Pons (tissue), 1 donor: ENCODE measurements around the gene PRPF18.

Experiments used
- DNase-seq: peaks from one replicate; pipeline ENCODE4 v3.0.0-alpha.2; 2016; ENCODE audit warnings: low spot score

Gene PRPF18

DNA sequence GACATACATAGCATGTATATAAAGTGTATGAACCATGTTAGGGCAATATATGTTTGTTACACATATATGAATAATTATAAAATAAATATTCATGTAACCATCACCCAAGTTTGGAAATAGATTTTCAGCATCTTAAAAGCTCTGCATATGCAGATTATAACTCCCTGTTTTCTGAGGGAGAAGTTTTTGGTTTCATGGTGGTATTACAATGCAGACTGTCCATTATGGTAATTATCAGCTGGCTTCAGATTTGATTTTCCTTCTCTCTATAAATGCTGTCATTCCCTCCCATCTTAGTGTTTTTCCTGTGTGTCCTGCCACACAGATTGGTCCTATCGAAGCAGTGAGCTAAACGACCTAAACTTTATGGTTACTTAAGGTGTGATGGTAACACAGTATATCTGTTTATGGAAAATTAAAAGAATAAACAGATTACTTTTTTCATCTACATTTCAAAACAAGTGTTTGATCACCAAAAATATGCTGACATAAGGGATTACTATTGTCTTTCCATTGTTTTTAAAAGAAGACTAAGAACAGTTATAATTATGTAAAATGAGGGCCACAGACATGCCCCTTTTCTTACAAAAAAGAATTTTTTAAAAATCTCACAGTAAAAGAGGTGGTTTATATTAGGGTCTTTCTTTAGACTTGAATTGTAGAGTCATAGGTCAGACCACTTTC is 17.7 kb downstream of the PRPF18 start:
- DNase-seq: no peak

DNA sequence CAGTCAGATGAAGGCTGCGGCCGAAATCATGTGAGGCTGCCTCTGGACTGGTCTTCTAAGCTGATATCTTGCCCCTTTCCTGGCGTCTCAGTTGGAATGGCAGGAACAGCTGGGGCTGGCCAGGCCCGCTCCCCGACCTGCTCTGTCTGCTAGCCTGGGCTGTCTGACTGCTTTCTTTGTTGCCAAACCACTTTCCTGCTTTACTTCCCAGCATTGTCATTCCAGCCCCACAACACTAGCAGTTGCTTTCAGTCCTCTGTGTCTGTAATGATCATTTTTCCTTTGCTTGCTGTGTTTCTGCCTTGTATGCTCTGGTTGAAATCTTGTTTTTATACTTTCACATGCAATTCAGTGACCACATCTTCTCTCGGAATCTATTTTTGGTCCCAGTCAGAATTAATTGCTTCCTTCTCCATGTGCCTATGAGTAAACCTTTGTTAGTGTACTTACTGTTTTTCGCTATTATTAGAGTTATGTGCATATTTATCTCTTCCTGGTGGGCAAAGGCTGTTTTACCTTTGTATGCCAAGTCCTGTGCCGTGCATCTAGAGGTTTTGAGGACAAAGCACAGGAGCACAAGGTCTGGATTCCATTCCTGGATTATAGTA is 21.6 kb downstream of the PRPF18 start:
- peak; percentile 71 for DNase-seq

DNA sequence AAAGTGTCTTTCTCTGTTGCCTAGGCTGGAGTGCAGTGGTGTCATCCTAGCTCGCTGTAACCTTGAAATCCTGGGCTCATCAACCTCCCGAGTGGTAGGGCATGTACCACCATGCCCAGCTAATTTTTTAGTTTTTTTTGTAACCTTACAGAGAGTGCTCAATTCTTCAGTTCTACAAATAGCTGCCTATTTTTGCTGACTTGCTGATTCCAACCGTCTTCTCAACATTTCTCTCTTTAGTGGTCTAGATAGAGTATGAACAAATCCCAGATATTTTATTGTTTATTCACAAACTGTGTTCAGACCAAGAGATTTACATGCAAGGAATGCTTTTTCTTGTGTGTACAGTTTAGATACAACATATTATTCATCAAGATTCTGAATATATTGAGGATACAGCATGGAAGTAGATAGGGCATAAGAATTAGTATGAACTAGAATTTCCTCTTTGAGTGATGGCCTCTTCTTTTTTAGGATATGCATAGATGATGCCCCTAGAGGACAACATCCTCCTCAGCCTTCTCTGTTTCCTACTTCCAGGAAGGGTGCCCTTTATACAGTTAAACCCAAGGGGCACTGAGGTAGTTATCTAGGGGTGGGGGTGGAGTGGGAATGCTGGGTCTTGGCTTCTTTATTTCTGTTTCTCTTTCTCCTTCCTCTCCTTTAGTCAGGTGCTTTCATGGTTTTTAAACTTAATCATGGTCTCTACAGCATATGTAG is 26.0 kb downstream of the PRPF18 start:
- no peak for DNase-seq

DNA sequence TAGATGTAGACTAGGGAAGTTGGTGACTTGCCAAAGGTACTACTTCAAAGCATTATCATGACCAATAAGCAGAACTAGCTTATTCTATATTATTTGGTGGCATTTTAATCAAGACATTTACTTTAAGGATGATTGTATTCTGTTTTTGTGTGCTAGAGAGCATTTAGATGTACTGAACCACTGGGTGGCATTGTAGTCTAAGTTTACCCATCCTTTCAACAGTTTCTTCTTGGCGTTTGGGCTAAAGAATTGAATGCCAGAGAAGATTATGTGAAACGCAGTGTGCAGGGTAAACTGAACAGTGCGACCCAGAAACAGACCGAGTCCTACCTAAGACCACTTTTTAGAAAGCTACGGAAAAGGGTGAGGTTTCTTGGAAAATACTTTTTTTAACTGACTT is 26.8 kb downstream of the PRPF18 start:
- peak; percentile 64 for DNase-seq

DNA sequence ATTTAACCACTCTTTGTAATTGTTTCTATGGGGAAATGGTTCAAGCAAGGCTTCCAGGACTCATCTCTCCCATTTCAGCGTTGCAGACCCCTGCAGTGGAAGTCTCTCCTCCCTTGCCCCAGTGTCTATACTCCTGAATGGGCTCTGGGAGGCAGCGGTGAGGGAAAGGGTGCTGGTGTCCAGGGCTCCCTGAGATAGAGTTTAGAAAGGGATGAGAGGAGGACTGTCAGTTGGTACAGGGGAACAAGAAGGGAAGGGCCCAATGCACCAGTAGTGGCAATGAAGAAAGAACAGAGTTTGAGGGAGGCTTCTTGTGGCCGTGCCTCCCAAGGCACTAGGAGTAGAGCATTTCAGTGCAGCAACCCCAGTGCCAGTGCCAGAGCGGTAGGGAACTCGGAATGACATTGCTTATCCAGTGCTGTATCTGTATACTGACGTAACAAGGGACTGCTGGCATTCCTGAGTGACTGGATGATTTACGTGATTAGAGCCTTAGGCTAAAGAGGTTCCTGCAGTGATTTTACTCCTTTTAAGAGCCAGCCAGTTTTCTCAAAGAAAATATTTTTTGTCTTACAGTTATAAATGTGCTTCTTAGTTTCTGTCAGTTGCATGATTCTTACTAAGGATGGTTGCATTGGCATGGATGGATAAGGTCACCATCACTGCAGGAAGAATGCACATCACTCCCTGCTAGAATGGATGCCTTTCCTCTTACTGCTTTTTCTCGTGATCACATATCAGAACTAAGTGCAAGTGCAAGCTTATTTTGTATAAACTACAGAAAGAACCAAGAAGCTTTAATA is 28.0 kb downstream of the PRPF18 start:
- no peak for DNase-seq

DNA sequence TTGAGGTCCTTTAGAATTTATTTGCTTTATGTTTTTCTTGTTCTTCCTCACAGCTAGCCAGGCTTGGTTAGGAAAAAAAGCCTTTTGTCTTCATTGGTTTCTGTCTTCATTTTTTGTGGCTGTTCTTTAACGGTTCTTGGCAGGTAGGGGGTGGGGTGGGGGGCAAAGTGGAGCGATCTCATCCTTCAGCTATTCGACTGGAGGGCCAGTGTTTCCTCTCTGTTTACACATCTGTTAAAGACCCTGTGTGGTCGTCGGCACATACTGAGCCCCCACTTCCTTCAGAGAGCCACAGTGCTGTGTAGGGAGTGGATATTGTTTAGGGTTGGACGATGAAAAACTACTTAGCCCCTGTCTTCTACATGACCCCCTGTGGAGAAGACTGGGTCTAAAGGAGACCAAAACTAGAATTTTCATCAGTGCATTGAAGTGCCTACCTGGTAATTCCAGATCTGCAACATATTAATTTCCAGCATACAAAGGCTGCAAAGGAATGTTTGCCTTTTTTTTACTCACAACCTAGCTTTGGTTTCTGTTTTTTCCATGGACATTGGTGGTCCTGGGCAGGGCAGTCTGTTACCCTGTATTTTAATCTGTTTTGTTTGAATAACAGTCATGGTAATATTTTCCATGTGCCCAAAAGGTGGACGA is 29.0 kb downstream of the PRPF18 start:
- no peak for DNase-seq

DNA sequence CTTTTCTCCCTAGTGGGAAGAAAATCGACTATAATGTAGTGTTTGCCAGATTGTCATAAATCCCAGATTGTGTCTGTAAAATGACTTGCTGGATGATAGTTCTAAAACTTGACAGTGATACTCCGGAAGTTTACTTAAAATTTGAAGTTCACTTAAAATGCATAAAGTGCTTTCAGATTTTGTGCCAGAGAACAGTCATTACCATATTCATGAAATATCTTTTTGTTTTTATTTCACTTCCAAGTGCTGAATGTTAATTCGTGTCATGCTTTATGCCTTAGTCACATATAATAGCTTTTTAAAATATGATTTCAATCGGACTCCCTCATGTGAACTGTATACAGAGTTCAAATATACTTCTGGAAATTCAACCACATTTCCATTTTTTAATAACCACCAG is 30.4 kb downstream of the PRPF18 start:
- DNase-seq: no peak

DNA sequence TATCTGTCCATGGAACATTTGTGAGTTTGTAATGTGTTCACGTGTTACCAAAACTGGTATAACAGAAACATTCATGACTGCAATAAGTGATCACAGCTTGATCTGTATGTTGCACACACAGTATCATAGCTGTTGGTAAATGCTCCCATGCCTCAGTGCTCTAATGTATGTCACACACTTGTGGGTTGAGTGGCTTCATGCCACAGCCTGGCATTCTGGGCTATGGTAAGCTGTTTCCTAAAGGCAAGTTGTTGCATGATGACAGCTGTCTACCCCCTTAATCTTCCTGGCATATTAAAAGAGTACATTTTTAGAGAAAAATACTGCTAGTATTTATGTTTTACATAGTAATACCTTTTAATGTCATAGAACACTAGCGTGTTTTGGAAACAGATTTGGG is 35.2 kb downstream of the PRPF18 start:
- DNase-seq: no peak

DNA sequence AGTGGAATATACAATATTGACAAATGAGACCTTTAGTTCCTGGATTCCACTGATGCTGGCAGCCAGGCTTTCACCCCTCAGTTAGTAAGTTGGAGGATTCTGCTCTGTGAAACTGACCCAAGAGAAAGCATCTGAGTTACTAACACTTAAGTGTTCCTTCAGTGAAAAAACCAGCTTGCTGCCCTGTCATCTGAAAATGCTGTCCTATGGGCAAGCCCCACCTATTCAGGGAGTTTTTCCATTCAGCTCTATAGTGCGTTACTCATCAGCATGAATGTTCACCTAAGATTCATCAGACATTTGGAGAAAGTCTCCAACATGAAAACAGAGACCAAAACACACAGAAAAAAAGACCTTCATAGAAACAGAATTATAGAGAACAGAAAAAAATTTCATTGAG is 37.9 kb downstream of the PRPF18 start:
- no peak for DNase-seq

DNA sequence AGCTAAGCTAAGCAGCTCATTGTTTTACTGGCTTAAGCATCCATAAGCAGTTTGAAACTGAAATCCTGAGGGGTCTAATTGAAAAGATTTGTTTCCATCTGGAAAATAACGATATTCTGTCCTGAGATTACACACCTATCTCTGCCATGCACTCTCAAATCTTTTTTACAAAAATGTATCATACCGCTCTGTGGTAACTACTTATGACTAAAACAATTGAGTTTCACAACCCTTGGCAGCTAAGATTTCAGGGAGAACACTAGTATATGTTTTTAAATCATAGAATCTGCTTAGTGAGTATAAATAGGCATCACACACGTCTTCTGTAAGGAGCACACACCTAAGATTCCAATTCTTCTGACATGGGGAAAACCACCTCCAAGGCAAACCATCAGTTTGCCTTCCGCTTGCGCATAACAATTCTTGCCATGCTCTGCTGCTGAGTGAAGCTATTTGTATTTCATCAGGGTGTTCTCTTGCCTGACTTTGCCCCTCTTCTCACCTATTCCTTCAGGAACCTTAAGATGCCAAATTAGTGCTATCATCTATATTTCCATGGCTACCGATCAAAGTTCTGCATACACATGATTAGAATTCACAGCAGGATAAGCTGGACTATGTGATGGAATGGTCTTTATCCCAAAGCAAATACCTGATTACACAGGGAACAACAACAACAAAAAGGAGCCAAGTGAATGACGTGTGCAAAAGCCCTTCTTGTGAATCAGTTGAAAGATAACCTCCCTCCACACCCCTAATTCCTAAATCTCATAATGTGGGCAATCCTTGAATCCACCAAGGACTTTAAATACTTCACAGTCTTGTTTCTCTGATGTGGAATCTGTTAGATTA is 40.9 kb downstream of the PRPF18 start:
- DNase-seq: no peak

DNA sequence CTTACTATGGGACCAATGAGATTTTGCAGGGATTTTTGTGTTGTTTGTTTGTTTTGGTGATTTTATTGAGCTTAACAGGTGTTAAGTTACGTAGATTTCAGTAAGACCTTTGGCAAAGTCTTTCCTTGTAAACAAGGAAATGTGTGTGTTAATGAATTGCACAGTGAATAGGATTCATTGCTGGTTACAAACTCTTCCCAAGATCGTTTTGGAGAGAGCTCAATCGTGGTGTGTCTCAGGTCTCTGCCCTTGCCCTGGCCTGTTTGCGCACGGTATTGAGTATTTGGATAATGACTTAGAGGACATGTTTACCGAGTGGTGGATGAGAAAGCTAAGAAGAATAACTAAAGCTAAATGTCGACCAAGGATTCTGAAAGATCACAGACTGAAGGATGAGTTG is 41.9 kb downstream of the PRPF18 start:
- no peak for DNase-seq

DNA sequence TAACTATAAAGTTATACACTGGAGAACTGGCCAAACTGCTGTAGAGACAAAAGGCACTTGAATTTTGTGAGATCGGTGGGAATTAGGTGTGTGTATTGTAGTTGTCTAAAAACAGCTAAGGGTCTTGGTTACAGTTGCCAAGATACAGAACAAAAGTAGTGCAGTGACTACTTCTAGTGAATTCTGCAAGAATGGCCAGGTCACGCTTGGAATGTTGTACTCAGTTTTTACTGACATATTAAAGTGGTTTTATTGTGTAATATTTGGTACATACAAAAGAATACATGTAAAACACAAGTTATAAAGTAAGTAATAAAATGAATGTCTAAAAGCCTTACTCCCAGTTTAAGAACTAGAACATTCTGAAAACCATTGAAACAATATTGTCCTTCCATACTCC is 42.4 kb downstream of the PRPF18 start:
- DNase-seq: no peak

DNA sequence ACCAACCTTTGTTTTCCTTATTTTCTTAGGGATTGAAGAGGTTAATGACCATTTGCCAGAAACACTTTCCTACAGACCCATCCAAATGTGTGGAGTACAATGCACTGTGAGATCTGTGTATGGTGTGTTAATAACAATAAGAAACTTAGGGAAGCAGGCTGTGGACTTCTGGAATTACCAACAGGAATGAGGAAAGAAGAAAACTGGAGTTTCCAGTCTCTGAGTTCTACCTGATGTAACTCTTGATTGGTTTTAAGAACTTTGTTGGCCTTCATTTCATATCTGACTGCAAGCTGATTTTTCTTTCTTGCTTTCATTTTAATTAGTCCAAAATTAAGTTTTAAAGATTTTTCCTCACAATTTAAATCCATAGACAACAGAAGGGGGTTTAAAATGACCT is 43.5 kb downstream of the PRPF18 start:
- no peak for DNase-seq

DNA sequence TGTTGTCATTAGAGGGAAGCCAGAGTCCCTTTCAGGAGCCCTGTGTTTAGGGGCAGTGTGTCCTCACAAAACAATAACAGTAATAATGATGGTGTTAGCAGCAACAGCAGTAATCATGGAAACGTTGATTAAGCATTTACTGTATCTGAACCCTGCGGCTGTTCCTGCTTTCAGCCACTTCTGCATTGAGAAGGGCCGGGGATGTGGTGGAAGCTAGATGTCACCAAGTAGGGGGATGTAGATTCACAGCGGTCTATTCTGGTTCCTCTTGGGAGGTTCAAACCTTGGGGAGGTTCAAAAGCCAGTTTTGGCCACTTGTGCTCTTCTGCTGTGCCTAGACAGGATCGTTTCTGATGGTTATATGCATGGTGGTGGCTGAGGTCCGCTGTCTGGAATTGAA is 44.8 kb downstream of the PRPF18 start:
- peak; percentile 60 for DNase-seq

DNA sequence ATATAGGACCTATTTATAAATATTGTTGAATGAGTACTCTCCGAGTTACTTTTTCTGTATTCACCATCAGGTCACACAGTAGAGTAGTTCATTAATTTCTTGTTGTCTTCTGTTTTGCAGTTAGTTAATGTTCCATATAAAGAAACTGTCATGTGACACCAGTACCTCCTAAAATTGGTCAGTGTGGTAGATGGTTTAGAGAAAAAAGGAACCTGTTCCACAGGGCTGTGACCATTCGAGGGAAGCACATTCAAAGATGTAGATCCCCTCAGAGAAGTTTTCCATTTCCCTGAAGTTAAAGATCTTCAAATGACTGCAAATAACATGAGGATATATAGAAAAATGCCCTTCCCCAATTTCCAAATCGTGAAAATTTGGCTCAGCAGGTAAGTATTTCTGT is 45.7 kb downstream of the PRPF18 start:
- peak; percentile 77 for DNase-seq

DNA sequence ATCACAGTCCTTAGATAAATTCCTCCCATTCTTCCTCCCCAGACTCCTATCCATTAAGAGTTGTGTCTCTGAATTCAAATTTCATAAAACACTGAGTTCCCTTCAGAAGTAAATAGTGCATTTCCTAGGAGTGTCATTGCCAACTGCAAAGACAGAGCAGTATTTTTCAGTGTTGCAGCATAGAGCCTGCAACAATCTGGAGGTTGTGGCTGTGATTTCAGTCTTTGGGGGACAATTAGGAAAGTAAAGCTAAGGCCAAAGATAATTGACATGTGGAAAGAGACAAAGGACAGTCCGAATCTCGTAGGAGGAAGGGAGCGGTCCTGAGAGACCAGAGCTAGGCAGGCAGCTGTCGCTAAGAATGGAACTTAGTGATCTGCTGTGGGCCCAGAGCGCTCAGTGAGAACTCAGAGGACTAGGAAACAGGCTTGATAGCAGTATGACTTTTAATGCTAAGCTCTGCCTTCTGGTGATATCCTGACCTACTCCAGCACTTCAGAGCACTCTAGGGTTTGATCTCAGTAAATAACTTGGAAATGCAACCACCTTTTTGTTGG is 46.2 kb downstream of the PRPF18 start:
- DNase-seq: no peak

DNA sequence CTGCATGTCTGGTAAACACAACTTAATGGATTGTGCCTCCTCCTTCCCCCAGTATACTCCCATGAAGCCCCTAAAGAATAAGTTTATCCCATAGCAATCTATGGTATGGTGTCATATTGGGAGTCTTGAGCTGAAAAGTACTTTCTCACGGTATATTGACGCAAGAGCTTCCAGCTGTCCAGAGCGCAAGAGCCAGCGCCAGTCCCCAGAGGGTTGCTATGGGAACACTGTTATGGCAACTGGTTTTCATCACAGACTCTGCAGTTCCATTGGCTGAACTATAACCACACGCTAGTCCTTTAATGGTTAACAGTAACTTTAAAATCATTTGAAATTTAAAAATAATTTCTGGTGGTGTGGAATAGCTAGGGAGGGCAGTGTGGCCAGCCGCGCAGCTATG is 46.9 kb downstream of the PRPF18 start:
- no peak for DNase-seq

DNA sequence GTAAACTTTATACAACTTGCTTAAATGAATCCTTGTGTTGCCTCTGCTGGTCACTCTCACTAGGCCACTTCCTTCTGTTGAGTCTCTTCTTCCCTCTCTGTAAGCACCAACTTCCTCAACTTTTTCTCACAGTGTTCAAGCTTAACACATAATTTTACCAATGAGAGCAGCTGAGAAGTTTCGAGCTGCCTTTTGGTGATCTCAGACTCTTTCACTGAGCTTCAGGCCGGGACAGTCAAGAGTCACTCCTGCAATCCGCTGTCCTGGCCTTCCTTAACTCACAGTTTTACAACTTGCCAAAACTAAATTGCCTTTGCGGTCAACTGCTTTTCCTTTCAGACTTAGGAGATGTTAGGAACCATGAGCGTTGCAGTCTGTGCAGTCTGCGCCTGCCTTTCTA is 47.4 kb downstream of the PRPF18 start:
- DNase-seq: peak; percentile 72

DNA sequence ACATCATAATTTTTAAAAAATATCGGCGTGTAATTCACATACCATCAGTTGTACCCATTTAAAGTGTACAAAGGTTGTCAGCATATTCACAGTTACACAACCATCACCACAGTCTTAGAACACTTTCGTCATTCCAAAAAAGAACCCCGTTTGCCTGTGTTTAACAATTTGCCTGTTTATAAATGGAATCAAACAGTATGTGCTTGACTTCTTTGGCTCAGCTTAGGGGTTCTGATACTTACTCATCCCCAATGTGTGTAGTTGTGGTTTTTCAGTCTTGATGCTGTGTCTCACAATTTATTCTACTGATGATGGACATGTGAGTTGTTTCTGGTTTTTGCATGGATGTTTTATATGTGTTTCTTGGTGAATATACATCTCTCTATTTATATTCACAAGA is 50.0 kb downstream of the PRPF18 start:
- no peak for DNase-seq

DNA sequence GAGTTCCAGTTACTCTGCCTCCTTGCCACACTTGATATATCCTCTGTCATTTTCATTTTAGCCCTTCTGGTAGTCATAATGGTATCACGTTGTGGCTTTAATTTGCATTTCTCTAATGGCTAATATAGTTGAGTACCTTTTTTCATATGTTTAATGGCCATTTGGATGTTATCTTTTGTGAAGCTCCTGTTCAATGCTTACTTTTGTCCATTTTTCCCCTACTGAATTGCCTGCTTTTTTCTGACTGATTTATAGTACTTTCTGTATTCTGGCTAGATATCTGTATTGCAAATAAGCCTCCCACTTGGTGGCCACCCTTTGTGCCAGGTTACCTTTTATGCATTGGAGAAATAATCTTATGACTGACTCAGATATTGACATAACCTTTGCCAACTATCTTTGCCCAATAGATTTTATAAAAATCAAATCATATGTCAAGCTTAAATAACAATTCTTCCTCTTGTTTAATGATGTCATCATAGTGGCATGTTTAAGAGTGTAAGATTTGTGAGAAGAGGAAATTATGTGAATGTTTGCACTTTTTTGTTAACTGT is 50.6 kb downstream of the PRPF18 start:
- no peak for DNase-seq

DNA sequence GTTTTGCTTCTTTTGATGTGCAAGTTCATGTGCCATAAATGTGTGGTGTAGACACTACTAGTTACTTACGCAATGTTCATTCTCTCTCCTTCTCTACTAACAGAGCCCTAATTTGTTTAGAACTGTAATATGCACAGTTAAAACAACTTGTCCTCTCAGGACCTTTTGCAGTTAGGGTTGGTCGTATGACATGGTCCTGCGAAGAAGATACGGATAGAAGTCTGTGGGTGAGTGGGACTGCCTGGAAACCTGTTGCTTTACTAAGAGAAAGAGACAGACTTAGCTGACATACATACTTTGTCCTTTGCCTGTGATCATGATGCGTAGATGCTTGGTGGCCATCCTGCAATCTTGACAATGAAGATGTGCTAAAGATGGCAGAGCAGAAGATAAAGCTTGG is 51.1 kb downstream of the PRPF18 start:
- DNase-seq: no peak
